Measurements from ENCODE around the gene INMT.

Gene INMT

DNA sequence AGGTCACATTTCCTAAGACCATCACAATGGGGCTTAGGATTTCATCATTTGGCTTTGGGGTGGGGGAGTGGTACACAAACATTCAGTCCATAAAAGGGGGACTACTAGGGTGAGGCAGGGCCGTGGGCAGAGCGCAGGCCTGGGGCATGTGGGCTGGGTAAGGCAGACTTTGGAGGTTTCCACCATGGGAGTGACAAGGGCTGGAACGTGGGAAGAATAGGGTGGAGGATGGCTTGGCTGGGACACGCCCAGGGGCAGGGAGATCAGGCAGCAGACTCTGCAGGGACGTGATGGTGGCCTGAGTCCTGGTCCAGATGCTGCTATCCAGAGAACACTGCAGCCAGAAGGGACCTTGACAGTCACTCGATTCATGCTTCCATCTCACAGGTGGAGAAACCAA is 45.0 kb upstream of the INMT start:
- Histone ChIP-seq H3K9me2 (replicated peaks; ENCODE audit: insufficient read depth, low read length) (no peaks in the 10 kb centered on the region), H3K79me2 (ENCODE audit: low read length) (no peaks in the 10 kb centered on the region), H2AFZ (ENCODE audit: low read length) (no peak overlapping the region), H3K4me2 (ENCODE audit: low read depth, low read length) (no peak overlapping the region), H3K4me1 (ENCODE audit: low read length) (0 out of 2 replicates have a peak, but pooled peaks cover 9% of the 10 kb centered on the region), H3F3A (ENCODE audit: insufficient read depth, low read length) (no peaks in the 10 kb centered on the region), H3K27me3 (replicated peaks; ENCODE audit: insufficient read depth, low read length) (no peaks in the 10 kb centered on the region), H3K9ac (ENCODE audit: low read length) (no peak overlapping the region), H4K20me1 (ENCODE audit: insufficient read depth, low read length) (no peaks in the 10 kb centered on the region), H3K9me3 (replicated peaks; ENCODE audit: insufficient read depth, low read length) (no peaks in the 10 kb centered on the region), H3K4me3 (ENCODE audit: low read length) (no peak overlapping the region), H3K27ac (ENCODE audit: low read length) (no peak overlapping the region), H3K36me3 (replicated peaks; ENCODE audit: insufficient read depth, low read length) (no peaks in the 10 kb centered on the region)
- DNase-seq = no peak
- TF ChIP-seq, protein P1, sequence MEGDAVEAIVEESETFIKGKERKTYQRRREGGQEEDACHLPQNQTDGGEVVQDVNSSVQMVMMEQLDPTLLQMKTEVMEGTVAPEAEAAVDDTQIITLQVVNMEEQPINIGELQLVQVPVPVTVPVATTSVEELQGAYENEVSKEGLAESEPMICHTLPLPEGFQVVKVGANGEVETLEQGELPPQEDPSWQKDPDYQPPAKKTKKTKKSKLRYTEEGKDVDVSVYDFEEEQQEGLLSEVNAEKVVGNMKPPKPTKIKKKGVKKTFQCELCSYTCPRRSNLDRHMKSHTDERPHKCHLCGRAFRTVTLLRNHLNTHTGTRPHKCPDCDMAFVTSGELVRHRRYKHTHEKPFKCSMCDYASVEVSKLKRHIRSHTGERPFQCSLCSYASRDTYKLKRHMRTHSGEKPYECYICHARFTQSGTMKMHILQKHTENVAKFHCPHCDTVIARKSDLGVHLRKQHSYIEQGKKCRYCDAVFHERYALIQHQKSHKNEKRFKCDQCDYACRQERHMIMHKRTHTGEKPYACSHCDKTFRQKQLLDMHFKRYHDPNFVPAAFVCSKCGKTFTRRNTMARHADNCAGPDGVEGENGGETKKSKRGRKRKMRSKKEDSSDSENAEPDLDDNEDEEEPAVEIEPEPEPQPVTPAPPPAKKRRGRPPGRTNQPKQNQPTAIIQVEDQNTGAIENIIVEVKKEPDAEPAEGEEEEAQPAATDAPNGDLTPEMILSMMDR (IDR thresholded peaks at IDR 0.05; ENCODE audit: low read length) = no peak
- TF ChIP-seq EZH2 (optimal IDR thresholded peaks at IDR 0.05; ENCODE audit: low read depth, low read length) = no peak
- no peak for TF ChIP-seq EZH2phosphoT487 (IDR thresholded peaks at IDR 0.05; ENCODE audit: low read length)

DNA sequence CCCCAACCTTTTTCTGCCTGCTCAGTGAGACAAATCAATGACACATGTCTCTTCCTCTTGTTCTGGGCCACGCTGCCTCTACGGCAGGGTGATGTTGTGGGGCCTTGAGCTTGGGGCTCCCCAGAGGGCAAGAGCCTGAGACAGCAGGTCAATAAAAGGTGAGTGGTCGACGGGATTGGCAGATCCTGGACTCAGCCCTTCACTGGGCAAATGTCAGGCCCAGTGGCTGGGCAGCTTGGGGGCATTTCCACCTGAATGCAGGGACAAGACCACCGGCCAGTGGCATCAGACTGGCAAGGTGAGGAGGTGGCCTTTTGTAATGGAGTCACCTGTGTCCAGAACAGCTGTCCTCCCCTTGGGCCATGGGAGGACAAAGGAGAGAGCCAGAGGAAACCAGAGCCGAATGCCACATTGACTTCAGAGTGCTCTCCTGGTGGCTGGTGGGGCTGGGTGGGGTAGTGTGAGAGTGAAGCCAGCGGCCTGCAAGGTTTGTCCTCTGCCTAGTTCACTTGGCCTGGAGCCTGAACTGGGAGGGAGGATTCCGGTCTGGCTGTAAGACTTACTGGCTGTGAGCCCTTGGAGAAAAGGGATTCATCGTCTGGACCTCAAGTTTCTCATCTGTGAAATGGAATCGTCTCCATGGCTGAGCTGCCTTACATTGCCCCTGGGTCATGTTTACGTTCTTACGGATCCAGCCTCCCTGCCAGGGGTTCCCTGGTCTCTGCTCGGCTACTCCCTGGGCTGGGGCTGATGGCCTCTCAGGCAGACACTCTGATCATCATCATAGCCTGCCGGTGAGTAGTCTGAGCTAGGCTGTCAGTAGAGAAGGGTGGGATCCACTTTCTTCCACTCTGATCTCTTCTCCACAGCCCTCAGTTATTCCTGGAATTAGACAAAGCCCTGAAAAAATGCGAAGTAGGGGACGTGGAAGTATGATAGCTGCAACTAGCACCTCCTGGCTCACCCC is 44.3 kb upstream of the INMT start:
- H3K4me1 ChIP-seq (ENCODE audit: low read length) = 0 out of 2 replicates have a peak, but pooled peaks cover 9% of the 10 kb centered on the region
- TF ChIP-seq EZH2 (optimal IDR thresholded peaks at IDR 0.05; ENCODE audit: low read depth, low read length) = no peak
- TF ChIP-seq EZH2phosphoT487 (IDR thresholded peaks at IDR 0.05; ENCODE audit: low read length) = no peak
- TF ChIP-seq, protein P1 (IDR thresholded peaks at IDR 0.05; ENCODE audit: low read length) = no peak
- no peaks in the 10 kb centered on the region for H3K27me3 ChIP-seq (replicated peaks; ENCODE audit: insufficient read depth, low read length)
- DNase-seq = no peak
- no peaks in the 10 kb centered on the region for H3K36me3 ChIP-seq (replicated peaks; ENCODE audit: insufficient read depth, low read length)
- no peaks in the 10 kb centered on the region for H3K9me2 ChIP-seq (replicated peaks; ENCODE audit: insufficient read depth, low read length)
- no peaks in the 10 kb centered on the region for H4K20me1 ChIP-seq (ENCODE audit: insufficient read depth, low read length)
- H3K4me2 ChIP-seq (ENCODE audit: low read depth, low read length) = no peak overlapping the region
- H3K79me2 ChIP-seq (ENCODE audit: low read length) = no peaks in the 10 kb centered on the region
- no peak overlapping the region for H2AFZ ChIP-seq (ENCODE audit: low read length)
- no peaks in the 10 kb centered on the region for H3K9me3 ChIP-seq (replicated peaks; ENCODE audit: insufficient read depth, low read length)
- H3K4me3 ChIP-seq (ENCODE audit: low read length) = no peak overlapping the region
- no peaks in the 10 kb centered on the region for H3F3A ChIP-seq (ENCODE audit: insufficient read depth, low read length)
- H3K27ac ChIP-seq (ENCODE audit: low read length) = no peak overlapping the region
- H3K9ac ChIP-seq (ENCODE audit: low read length) = no peak overlapping the region

DNA sequence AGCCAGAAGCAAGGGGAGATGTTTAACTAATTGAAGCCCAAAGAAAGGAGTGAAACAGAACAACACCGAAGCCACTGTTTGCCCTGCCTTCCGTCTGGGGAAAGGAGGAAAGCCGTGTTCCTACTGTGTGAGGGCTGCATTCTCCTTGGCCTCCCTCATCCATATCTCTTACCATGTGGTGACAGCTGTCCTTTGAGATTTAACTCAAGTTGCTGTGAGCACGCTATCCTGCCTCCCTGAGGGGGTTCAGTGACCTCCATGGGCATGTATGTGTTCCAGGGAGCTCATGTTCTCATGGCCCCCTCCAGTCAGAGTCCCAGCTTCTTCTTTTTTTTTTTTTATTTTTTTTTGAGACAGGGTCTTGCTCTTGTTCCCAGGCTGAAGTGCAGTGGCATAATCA is 43.5 kb upstream of the INMT start:
- Histone ChIP-seq H3K27me3 (replicated peaks; ENCODE audit: insufficient read depth, low read length) (no peaks in the 10 kb centered on the region), H4K20me1 (ENCODE audit: insufficient read depth, low read length) (no peaks in the 10 kb centered on the region)

More for the DNA sequence above, 43.5 kb upstream of the INMT start:
- no peaks in the 10 kb centered on the region for H3K79me2 ChIP-seq (ENCODE audit: low read length)
- H2AFZ ChIP-seq (ENCODE audit: low read length) = no peak overlapping the region
- no peak overlapping the region for H3K27ac ChIP-seq (ENCODE audit: low read length)
- no peaks in the 10 kb centered on the region for H3K36me3 ChIP-seq (replicated peaks; ENCODE audit: insufficient read depth, low read length)
- H3K4me2 ChIP-seq (ENCODE audit: low read depth, low read length) = no peak overlapping the region
- H3K9me3 ChIP-seq (replicated peaks; ENCODE audit: insufficient read depth, low read length) = no peaks in the 10 kb centered on the region
- no peak overlapping the region for H3K9ac ChIP-seq (ENCODE audit: low read length)
- DNase-seq = no peak
- no peak overlapping the region for H3K4me3 ChIP-seq (ENCODE audit: low read length)
- H3F3A ChIP-seq (ENCODE audit: insufficient read depth, low read length) = no peaks in the 10 kb centered on the region
- TF ChIP-seq EZH2 (optimal IDR thresholded peaks at IDR 0.05; ENCODE audit: low read depth, low read length) (no peak), EZH2phosphoT487 (IDR thresholded peaks at IDR 0.05; ENCODE audit: low read length) (no peak)
- TF ChIP-seq, protein P1 (IDR thresholded peaks at IDR 0.05; ENCODE audit: low read length) = no peak
- no peaks in the 10 kb centered on the region for H3K9me2 ChIP-seq (replicated peaks; ENCODE audit: insufficient read depth, low read length)
- 0 out of 2 replicates have a peak, but pooled peaks cover 9% of the 10 kb centered on the region for H3K4me1 ChIP-seq (ENCODE audit: low read length)
